Bronchial epithelial cell (primary cell): Measurements from ENCODE around the gene ROM1. TPM values are rescaled to one million over a fixed set of nuclear protein-coding genes. Genes with fewer than 3 reads are reported as not detected.
"Not testable (repeated sequence)": the region's sequence is repeated elsewhere in the genome, so short reads cannot be mapped to it uniquely, and the experiment has no call there.

Experiments used
- DNase-seq: peaks from one replicate; pipeline ENCODE4 v3.0.0-alpha.2; 2010; ENCODE audit warnings: low read depth
- FAIRE-seq: peaks from 2 replicates; lab custom pipeline; 2011; peaks lifted over from hg19 to GRCh38; lab: Jason Lieb, UNC
- H3K27me3 ChIP-seq: 2 replicates; pipeline ENCODE4 v1.5.1; 2011; ENCODE audit warnings: low read length; ENCODE audit not compliant: control insufficient read depth, insufficient read depth
- H3K36me3 ChIP-seq: 2 replicates; pipeline ENCODE4 v1.5.1; 2011; ENCODE audit warnings: low read length; ENCODE audit not compliant: control insufficient read depth, insufficient read depth
- H3K4me3 ChIP-seq: 2 replicates; pipeline ENCODE4 v1.5.1; 2011; ENCODE audit warnings: mild to moderate bottlenecking, low read depth, low read length, control low read depth
- CTCF ChIP-seq: IDR thresholded peaks from 2 replicates; pipeline ENCODE4 v1.5.1; 2011; ENCODE audit warnings: mild to moderate bottlenecking, moderate library complexity, low read length, control low read depth, inconsistent platforms; ENCODE audit not compliant: insufficient read depth, severe bottlenecking
- total RNA-seq: library from RNA; depleted of rRNA; stranded (reverse); fragments of >200 nt; gene quantifications from 2 replicates; pipeline ENCODE4 v1.2.1, GENCODE V29; 2014

ROM1 gene
- total RNA-seq, 1 donor from 2014 or later, result 2.6 TPM

- no peak for TF ChIP-seq CTCF
- H3K36me3 ChIP-seq, result peaks cover 18% of the 10 kb centered on the region
- no peak for DNase-seq
- H3K4me3 ChIP-seq, result no peak overlapping the region
- no peak for FAIRE-seq
- no peaks in the 10 kb centered on the region for H3K27me3 ChIP-seq
Observed at GRCh38 chr11:62579252-62579651, 33.8 kb upstream of the ROM1 start.

GRCh38 chr11:62580959-62581715 lies 31.9 kb upstream of the ROM1 start:
- DNase-seq (no peak), FAIRE-seq (no peak)
- TF ChIP-seq CTCF, result no peak
- H3K4me3 ChIP-seq, result no peak overlapping the region
- peaks cover 20% of the 10 kb centered on the region for H3K36me3 ChIP-seq
- no peaks in the 10 kb centered on the region for H3K27me3 ChIP-seq

GRCh38 chr11:62581735-62582134 lies 31.3 kb upstream of the ROM1 start:
- not testable (repeated sequence) for FAIRE-seq, DNase-seq, H3K27me3 ChIP-seq, H3K4me3 ChIP-seq
- H3K36me3 ChIP-seq, result peaks cover 18% of the 10 kb centered on the region

- FAIRE-seq, H3K4me3 ChIP-seq, H3K27me3 ChIP-seq, DNase-seq: not testable (repeated sequence)
- peaks cover 18% of the 10 kb centered on the region for H3K36me3 ChIP-seq
Observed at GRCh38 chr11:62585356-62585755, 27.7 kb upstream of the ROM1 start.

- peak; percentile 24 for TF ChIP-seq CTCF
- peaks cover 15% of the 10 kb centered on the region for H3K36me3 ChIP-seq
- DNase-seq, result no peak
- H3K4me3 ChIP-seq, result no peak overlapping the region
- no peak for FAIRE-seq
- no peaks in the 10 kb centered on the region for H3K27me3 ChIP-seq
Observed at GRCh38 chr11:62588966-62589637, 24.0 kb upstream of the ROM1 start.

- DNase-seq (peak; percentile 98), FAIRE-seq (peak; percentile 50)
- Histone ChIP-seq H3K36me3 (peaks cover 21% of the 10 kb centered on the region), H3K27me3 (no peaks in the 10 kb centered on the region), H3K4me3 (peak within 1 kb of the TSS; percentile 64)
- no peak for TF ChIP-seq CTCF
Observed at GRCh38 chr11:62591448-62592145, 21.5 kb upstream of the ROM1 start, which contains the start of gene TUT1. TUT1 (minus strand) TSS chr11:62591523; CDS start chr11:62591485, 38 bp downstream.
